BLaER1 treated with 17β-estradiol and CSF1 and Interleukin-3, amounts not matched to agents 10 nM and 100 nM (cell line): ENCODE results near the gene S100A16.

Experiments
- H3K27ac ChIP-seq, 11 experiments: shearing (Covaris generic); formaldehyde crosslinking; 2 replicates each; pipeline ENCODE4 v1.8.1; 2022
- H3K27me3 ChIP-seq, 11 experiments: shearing (Covaris generic); formaldehyde crosslinking; 2 replicates each; pipeline ENCODE4 v1.8.1; 2022
- H3K36me3 ChIP-seq, 11 experiments: shearing (Covaris generic); formaldehyde crosslinking; 2 replicates each; pipeline ENCODE4 v1.8.1; 2022
- H3K4me1 ChIP-seq, 10 experiments: shearing (Covaris generic); formaldehyde crosslinking; 2 replicates each; pipeline ENCODE4 v1.8.1; 2022
- H3K4me2 ChIP-seq, 11 experiments: shearing (Covaris generic); formaldehyde crosslinking; 2 replicates each; pipeline ENCODE4 v1.8.1; 2022
- H3K4me3 ChIP-seq, 10 experiments: shearing (Covaris generic); formaldehyde crosslinking; 2 replicates each; pipeline ENCODE4 v1.8.1; 2022
- H3K9ac ChIP-seq, 11 experiments: shearing (Covaris generic); formaldehyde crosslinking; 2 replicates each; pipeline ENCODE4 v1.8.1; 2022
- H3K9me3 ChIP-seq, 11 experiments: shearing (Covaris generic); formaldehyde crosslinking; replicated peaks in 1 of 11; 2 replicates each; pipeline ENCODE4 v1.8.1; 2022
- H4K20me1 ChIP-seq, 11 experiments: shearing (Covaris generic); formaldehyde crosslinking; 2 replicates each; pipeline ENCODE4 v1.8.1; 2022
- Cebpa-rat ChIP-seq, 11 experiments: shearing (Covaris generic); IDR thresholded peaks; 2 replicates each; pipeline ENCODE4 v1.8.1; 2022

The S100A16 gene

GRCh38 chr1:153652805-153653500 is 40.0 kb upstream of the S100A16 start:
- H3K27me3 ChIP-seq: no peaks in the 10 kb centered on the region
- peaks cover 14 to 30% (median 19%) of the 10 kb centered on the region in 10 experiments; a peak in 19 of 20 replicates for H3K4me1 ChIP-seq
- TF ChIP-seq Cebpa-rat (IDR thresholded peaks at IDR 0.05): 0 out of 22 replicates have a peak, but pooled peaks of 1 of the 11 experiments have one; percentile 9
- H3K4me2 ChIP-seq: peak overlapping the region in 9 of 11 experiments; percentile 1 to 80 (median 46); a peak in 15 of 22 replicates
- H3K9ac ChIP-seq: peak overlapping the region in 1 of 11 experiments; percentile 5; a peak in 1 of 22 replicates
- H3K4me3 ChIP-seq: no peak overlapping the region
- no peaks in the 10 kb centered on the region for H3K9me3 ChIP-seq
- 0 out of 22 replicates have a peak, but pooled peaks cover 0 to 2% (median 0%) of the 10 kb centered on the region in 11 experiments for H3K36me3 ChIP-seq
- no peaks in the 10 kb centered on the region for H4K20me1 ChIP-seq
- peak overlapping the region in 5 of 11 experiments; percentile 5 to 58 (median 18); a peak in 5 of 22 replicates for H3K27ac ChIP-seq

- Histone ChIP-seq H3K27ac (no peak overlapping the region), H3K4me2 (0 out of 22 replicates have a peak overlapping the region, but pooled peaks of 1 of the 11 experiments have one; percentile 80), H3K9me3 (no peaks in the 10 kb centered on the region), H3K9ac (no peak overlapping the region), H3K4me1 (peaks cover 20 to 40% (median 27%) of the 10 kb centered on the region in 10 experiments), H3K4me3 (no peak overlapping the region), H4K20me1 (peaks cover 0 to 4% (median 0%) of the 10 kb centered on the region in 11 experiments; a peak in 1 of 22 replicates), H3K36me3 (peaks cover 0 to 11% (median 8%) of the 10 kb centered on the region in 11 experiments; a peak in 14 of 22 replicates), H3K27me3 (no peaks in the 10 kb centered on the region)
- no peak for TF ChIP-seq Cebpa-rat (IDR thresholded peaks at IDR 0.05)
Measured at GRCh38 chr1:153651771-153652170, 38.8 kb upstream of the S100A16 start.

GRCh38 chr1:153649863-153650235 is 36.9 kb upstream of the S100A16 start:
- no peak for TF ChIP-seq Cebpa-rat (IDR thresholded peaks at IDR 0.05)
- no peaks in the 10 kb centered on the region for H3K9me3 ChIP-seq
- peaks cover 13 to 30% (median 27%) of the 10 kb centered on the region in 11 experiments for H3K36me3 ChIP-seq
- H4K20me1 ChIP-seq: peaks cover 0 to 9% (median 0%) of the 10 kb centered on the region in 11 experiments; a peak in 3 of 22 replicates
- no peaks in the 10 kb centered on the region for H3K27me3 ChIP-seq
- H3K4me3 ChIP-seq: no peak overlapping the region
- H3K27ac ChIP-seq: peak overlapping the region in 4 of 11 experiments; percentile 3 to 70 (median 27); a peak in 4 of 22 replicates
- 0 out of 22 replicates have a peak overlapping the region, but pooled peaks of 1 of the 11 experiments have one; percentile 5 for H3K4me2 ChIP-seq
- peak overlapping the region in 1 of 11 experiments; percentile 1; a peak in 1 of 22 replicates for H3K9ac ChIP-seq
- H3K4me1 ChIP-seq: peaks cover 35 to 55% (median 46%) of the 10 kb centered on the region in 10 experiments

DNA sequence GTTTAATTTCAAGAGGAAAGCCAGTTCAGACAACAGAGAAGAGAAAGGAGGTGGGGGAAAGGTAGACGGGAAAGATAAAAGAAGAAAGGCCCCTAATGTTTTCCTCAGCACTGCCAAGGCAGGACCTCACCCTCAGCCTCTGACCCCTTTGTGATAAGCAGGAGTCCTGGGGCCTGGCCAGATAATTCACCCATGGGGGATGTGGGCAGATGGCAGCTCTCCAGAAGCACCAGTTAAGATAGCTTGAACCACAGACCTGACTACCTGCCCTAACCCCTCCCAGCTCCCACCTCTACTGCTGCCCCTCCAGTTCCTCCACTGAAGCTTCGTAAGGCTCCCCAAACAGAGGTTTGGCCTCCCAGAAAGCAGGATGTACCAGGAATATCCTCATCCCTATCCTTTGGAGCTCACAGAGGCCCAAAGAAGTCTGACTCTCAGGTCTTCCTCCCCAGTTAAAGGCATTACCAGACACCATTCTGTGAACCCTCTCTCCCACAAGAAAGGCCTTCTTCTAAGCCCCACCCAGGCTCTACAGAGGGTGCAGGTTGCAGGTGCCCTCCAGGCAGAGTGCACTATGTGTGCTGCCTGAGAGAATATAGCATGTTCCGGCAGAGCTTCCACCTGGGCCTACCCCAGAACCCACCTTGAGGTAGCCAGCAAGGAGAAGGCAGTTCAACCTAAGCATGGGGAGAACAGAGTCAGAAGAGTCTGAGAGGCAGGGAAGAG is 36.4 kb upstream of the S100A16 start:
- Histone ChIP-seq H3K4me1 (peaks cover 35 to 58% (median 49%) of the 10 kb centered on the region in 10 experiments), H3K27ac (peak overlapping the region in 6 of 11 experiments; percentile 3 to 70 (median 56); a peak in 8 of 22 replicates), H3K4me3 (no peak overlapping the region), H3K9ac (peak overlapping the region in 2 of 11 experiments; percentile 1 to 3; a peak in 2 of 22 replicates), H3K4me2 (0 out of 22 replicates have a peak overlapping the region, but pooled peaks of 1 of the 11 experiments have one; percentile 5), H4K20me1 (peaks cover 0 to 10% (median 0%) of the 10 kb centered on the region in 11 experiments; a peak in 3 of 22 replicates), H3K9me3 (no peaks in the 10 kb centered on the region), H3K36me3 (peaks cover 18 to 35% (median 33%) of the 10 kb centered on the region in 11 experiments), H3K27me3 (no peaks in the 10 kb centered on the region)
- TF ChIP-seq Cebpa-rat (IDR thresholded peaks at IDR 0.05): no peak

- peaks cover 30 to 47% (median 44%) of the 10 kb centered on the region in 11 experiments for H3K36me3 ChIP-seq
- peaks cover 41 to 66% (median 54%) of the 10 kb centered on the region in 10 experiments for H3K4me1 ChIP-seq
- peaks cover 0 to 10% (median 0%) of the 10 kb centered on the region in 11 experiments; a peak in 4 of 22 replicates for H4K20me1 ChIP-seq
- H3K27ac ChIP-seq: peak overlapping the region in 8 of 11 experiments; percentile 28 to 70 (median 58); a peak in 13 of 22 replicates
- H3K4me2 ChIP-seq: peak overlapping the region in 8 of 11 experiments; percentile 18 to 88 (median 52); a peak in 11 of 22 replicates
- peak in 1 of 11 experiments; percentile 11; a peak in 2 of 22 replicates for TF ChIP-seq Cebpa-rat (IDR thresholded peaks at IDR 0.05)
- H3K27me3 ChIP-seq: no peaks in the 10 kb centered on the region
- H3K4me3 ChIP-seq: no peak overlapping the region
- no peaks in the 10 kb centered on the region for H3K9me3 ChIP-seq
- H3K9ac ChIP-seq: peak overlapping the region in 3 of 11 experiments; percentile 20 to 42 (median 28); a peak in 4 of 22 replicates
Measured at GRCh38 chr1:153648000-153648643, 35.2 kb upstream of the S100A16 start.

- H3K36me3 ChIP-seq: peaks cover 38 to 55% (median 52%) of the 10 kb centered on the region in 11 experiments
- no peak overlapping the region; a peak in 1 of 22 replicates for H3K9ac ChIP-seq
- H3K4me2 ChIP-seq: peak overlapping the region in 9 of 11 experiments; percentile 11 to 88 (median 73); a peak in 13 of 22 replicates
- H3K4me1 ChIP-seq: peaks cover 37 to 65% (median 50%) of the 10 kb centered on the region in 10 experiments
- H3K9me3 ChIP-seq: no peaks in the 10 kb centered on the region
- H3K27me3 ChIP-seq: no peaks in the 10 kb centered on the region
- peak overlapping the region; percentile 14 to 70 (median 47); a peak in 17 of 22 replicates for H3K27ac ChIP-seq
- no peak for TF ChIP-seq Cebpa-rat (IDR thresholded peaks at IDR 0.05)
- H4K20me1 ChIP-seq: peaks cover 0 to 11% (median under 1%) of the 10 kb centered on the region in 11 experiments; a peak in 6 of 22 replicates
- H3K4me3 ChIP-seq: no peak overlapping the region
Measured at GRCh38 chr1:153647346-153647714, 34.4 kb upstream of the S100A16 start.

GRCh38 chr1:153646672-153647345 is 33.9 kb upstream of the S100A16 start:
- H3K9me3 ChIP-seq: no peaks in the 10 kb centered on the region
- H3K4me1 ChIP-seq: peaks cover 39 to 66% (median 50%) of the 10 kb centered on the region in 10 experiments
- H3K4me2 ChIP-seq: peak overlapping the region; percentile 11 to 88 (median 70); a peak in 21 of 22 replicates
- no peak overlapping the region; a peak in 2 of 22 replicates for H3K9ac ChIP-seq
- peak overlapping the region; percentile 14 to 70 (median 47); a peak in 16 of 22 replicates for H3K27ac ChIP-seq
- H3K36me3 ChIP-seq: peaks cover 43 to 60% (median 58%) of the 10 kb centered on the region in 11 experiments
- no peaks in the 10 kb centered on the region for H3K27me3 ChIP-seq
- peaks cover 0 to 16% (median 5%) of the 10 kb centered on the region in 11 experiments; a peak in 6 of 22 replicates for H4K20me1 ChIP-seq
- TF ChIP-seq Cebpa-rat (IDR thresholded peaks at IDR 0.05): no peak
- peak overlapping the region in 1 of 10 experiments; percentile 18; a peak in 1 of 20 replicates for H3K4me3 ChIP-seq
